Uterus (tissue), 4 donors: ENCODE data around the gene SAP30BP. TPM values are rescaled to one million over a fixed set of nuclear protein-coding genes. Genes with fewer than 3 reads are reported as not detected.

Experiments
- DNase-seq, 2 donors: peaks; one replicate each; pipeline ENCODE4 v3.0.0-alpha.2; 2019 to 2020
- H3K27ac ChIP-seq, 2 donors: fragments of 200-600 bp; sonication (generic); 1 replicate in 1 of 2; 2 replicates in 1 of 2; pipeline ENCODE4 v1.5.1; 2016 to 2018
- H3K27me3 ChIP-seq, 2 donors: fragments of 200-600 bp; sonication (generic); one replicate each; pipeline ENCODE4 v1.5.1; 2018 to 2019; ENCODE audit warnings: control low read depth in 1 of 2
- H3K36me3 ChIP-seq, 2 donors: fragments of 200-600 bp; sonication (generic); one replicate each; pipeline ENCODE4 v1.5.1; 2019; ENCODE audit warnings: control low read depth in 1 of 2
- H3K4me1 ChIP-seq, 2 donors: fragments of 200-600 bp; sonication (generic); one replicate each; pipeline ENCODE4 v1.5.1; 2018 to 2019; ENCODE audit warnings: control low read depth in 1 of 2
- H3K4me3 ChIP-seq, 2 donors: fragments of 200-600 bp; sonication (generic); 1 replicate in 1 of 2; 2 replicates in 1 of 2; pipeline ENCODE4 v1.5.1; 2018 to 2019; ENCODE audit warnings: mild to moderate bottlenecking in 1 of 2
- H3K9me3 ChIP-seq, 2 donors: fragments of 200-600 bp; sonication (generic); one replicate each; pipeline ENCODE4 v1.5.1; 2019; ENCODE audit warnings: control low read depth in 1 of 2
- POLR2A ChIP-seq, 2 donors: fragments of 450-650 bp; IDR thresholded peaks; one replicate each; pipeline ENCODE4 v1.6.1; 2016; ENCODE audit warnings: antibody characterized with exemption in 2 of 2, mild to moderate bottlenecking in 1 of 2, moderate library complexity in 1 of 2
- intact Hi-C: fragments of 100-400 bp; cut with DNase I; formaldehyde crosslinking; loops from one replicate; pipeline ENCODE4 v1.15.1; 2023; ENCODE audit warnings: low total_unique reads
- total RNA-seq, 4 donors: library from RNA; depleted of rRNA in 3 of 4; stranded (reverse); fragments of >200 nt in 3 of 4; gene quantifications; one replicate each; pipeline versions ENCODE4 v1.1.0 to v1.2.4, GENCODE V29; 2014 to 2023
- TF ChIP-seq, protein P1 (sequence below), 4 experiments: fragments of 200-600 bp in 2 of 4; fragments of 450-650 bp in 2 of 4; sonication (generic) in 2 of 4; IDR thresholded peaks; one replicate each; pipeline ENCODE4 v1.5.1; 2016 to 2019; ENCODE audit warnings: antibody characterized with exemption in 4 of 4, mild to moderate bottlenecking in 2 of 4, moderate library complexity in 1 of 4
- donor health status: DM: yes; HTN: yes; CAD: no.

The SAP30BP gene
- total RNA-seq, 4 donors from 2014 or later = 14.1 to 87.7 (median 64.7) TPM

GRCh38 chr17:75720656-75721462 lies 53.7 kb downstream of the SAP30BP start, which contains the start of gene ITGB4:
TSS of gene ITGB4 (plus strand) at chr17:75721459. CDS start at chr17:75724704, 3,245 bp downstream.
- Histone ChIP-seq H3K4me3 (peak within 1 kb of the TSS; percentile 18 to 29), H3K36me3 (no peaks in the 10 kb centered on the region), H3K27me3 (peaks cover 7 to 8% of the 10 kb centered on the region in 2 donors), H3K27ac (peak within 1 kb of the TSS; percentile 58 to 61), H3K4me1 (peaks cover 0 to 10% of the 10 kb centered on the region in 2 donors), H3K9me3 (no peaks in the 10 kb centered on the region)
- TF ChIP-seq, protein P1, sequence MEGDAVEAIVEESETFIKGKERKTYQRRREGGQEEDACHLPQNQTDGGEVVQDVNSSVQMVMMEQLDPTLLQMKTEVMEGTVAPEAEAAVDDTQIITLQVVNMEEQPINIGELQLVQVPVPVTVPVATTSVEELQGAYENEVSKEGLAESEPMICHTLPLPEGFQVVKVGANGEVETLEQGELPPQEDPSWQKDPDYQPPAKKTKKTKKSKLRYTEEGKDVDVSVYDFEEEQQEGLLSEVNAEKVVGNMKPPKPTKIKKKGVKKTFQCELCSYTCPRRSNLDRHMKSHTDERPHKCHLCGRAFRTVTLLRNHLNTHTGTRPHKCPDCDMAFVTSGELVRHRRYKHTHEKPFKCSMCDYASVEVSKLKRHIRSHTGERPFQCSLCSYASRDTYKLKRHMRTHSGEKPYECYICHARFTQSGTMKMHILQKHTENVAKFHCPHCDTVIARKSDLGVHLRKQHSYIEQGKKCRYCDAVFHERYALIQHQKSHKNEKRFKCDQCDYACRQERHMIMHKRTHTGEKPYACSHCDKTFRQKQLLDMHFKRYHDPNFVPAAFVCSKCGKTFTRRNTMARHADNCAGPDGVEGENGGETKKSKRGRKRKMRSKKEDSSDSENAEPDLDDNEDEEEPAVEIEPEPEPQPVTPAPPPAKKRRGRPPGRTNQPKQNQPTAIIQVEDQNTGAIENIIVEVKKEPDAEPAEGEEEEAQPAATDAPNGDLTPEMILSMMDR (IDR thresholded peaks at IDR 0.05) = no peak
- peak in 1 of 2 donors; percentile 37 for TF ChIP-seq POLR2A (IDR thresholded peaks at IDR 0.05)
- intact Hi-C loops = no loop called here
- DNase-seq = peak in 1 of 2 donors; percentile 25

DNA sequence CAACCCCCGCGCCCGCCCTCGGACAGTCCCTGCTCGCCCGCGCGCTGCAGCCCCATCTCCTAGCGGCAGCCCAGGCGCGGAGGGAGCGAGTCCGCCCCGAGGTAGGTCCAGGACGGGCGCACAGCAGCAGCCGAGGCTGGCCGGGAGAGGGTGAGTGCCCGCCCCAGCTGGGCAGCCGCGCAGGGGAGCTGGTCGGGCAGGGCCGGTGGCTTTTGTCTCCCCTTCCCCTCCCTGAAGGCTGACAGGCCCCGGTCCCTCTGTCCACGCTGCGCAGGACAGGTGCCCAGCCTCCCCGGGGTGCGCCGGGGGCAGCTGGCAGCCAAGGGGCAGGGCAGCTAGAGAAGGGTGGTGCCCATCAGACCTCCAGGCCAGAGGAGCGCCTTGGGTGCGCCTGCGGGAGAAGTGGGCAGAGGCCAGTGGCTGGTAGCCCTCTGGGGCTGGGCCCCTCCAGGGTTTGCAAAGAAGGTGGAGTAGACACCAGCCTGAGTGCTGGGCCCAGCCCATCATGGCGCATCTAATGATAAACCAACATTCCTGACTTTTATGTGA lies 54.4 kb downstream of the SAP30BP start:
- intact Hi-C loops = no loop called here
- peaks cover 7 to 8% of the 10 kb centered on the region in 2 donors for H3K27me3 ChIP-seq
- TF ChIP-seq, protein P1 (IDR thresholded peaks at IDR 0.05) = no peak
- no peak for TF ChIP-seq POLR2A (IDR thresholded peaks at IDR 0.05)
- H3K27ac ChIP-seq = peak overlapping the region; percentile 52 to 58
- no peaks in the 10 kb centered on the region for H3K9me3 ChIP-seq
- peak overlapping the region; percentile 18 to 29 for H3K4me3 ChIP-seq
- DNase-seq = no peak
- peaks cover 0 to 10% of the 10 kb centered on the region in 2 donors for H3K4me1 ChIP-seq
- H3K36me3 ChIP-seq = no peaks in the 10 kb centered on the region

GRCh38 chr17:75722076-75722475 lies 54.9 kb downstream of the SAP30BP start:
- Histone ChIP-seq H3K4me3 (peak overlapping the region in 1 of 2 donors; percentile 29), H3K27ac (peak overlapping the region; percentile 52 to 58), H3K36me3 (no peaks in the 10 kb centered on the region), H3K4me1 (peaks cover 0 to 10% of the 10 kb centered on the region in 2 donors), H3K27me3 (peaks cover 7 to 8% of the 10 kb centered on the region in 2 donors), H3K9me3 (no peaks in the 10 kb centered on the region)
- intact Hi-C loops = no loop called here
- no peak for TF ChIP-seq POLR2A (IDR thresholded peaks at IDR 0.05)
- TF ChIP-seq, protein P1 (IDR thresholded peaks at IDR 0.05) = no peak
- DNase-seq = no peak

DNA sequence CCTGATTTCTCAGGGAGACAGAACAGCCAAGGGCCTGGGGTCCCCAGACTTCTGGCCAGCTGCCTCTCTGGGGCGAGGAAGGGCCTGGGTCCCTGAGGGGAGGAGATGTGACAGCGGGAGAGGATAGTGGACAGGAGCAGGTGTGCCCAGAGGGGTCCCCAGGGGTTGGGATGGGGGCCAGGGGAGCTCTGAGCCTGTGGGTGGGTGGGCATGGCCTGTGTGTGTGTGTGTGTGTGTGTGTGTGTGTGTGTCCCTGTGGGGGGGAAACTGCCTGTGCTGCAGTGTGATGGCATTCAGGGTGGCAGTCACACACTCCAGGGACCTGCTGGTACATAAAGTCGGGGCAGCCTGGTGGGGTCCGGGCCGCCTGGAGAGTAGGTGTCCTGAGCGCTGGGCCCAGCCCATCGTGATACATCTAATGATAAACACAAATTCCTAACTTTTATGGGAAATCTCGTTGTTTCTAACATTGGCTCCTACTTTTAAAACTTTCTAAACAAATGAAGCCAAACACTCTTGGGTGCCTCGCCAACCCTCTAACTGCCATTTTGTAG lies 55.5 kb downstream of the SAP30BP start:
- peaks cover 0 to 10% of the 10 kb centered on the region in 2 donors for H3K4me1 ChIP-seq
- H3K27me3 ChIP-seq = peaks cover 7 to 8% of the 10 kb centered on the region in 2 donors
- peak overlapping the region; percentile 30 to 52 for H3K27ac ChIP-seq

More for the DNA sequence above, 55.5 kb downstream of the SAP30BP start:
- intact Hi-C loops = no loop called here
- Histone ChIP-seq H3K9me3 (no peaks in the 10 kb centered on the region), H3K4me3 (no peak overlapping the region), H3K36me3 (no peaks in the 10 kb centered on the region)
- no peak for TF ChIP-seq POLR2A (IDR thresholded peaks at IDR 0.05)
- TF ChIP-seq, protein P1 (IDR thresholded peaks at IDR 0.05) = no peak
- no peak for DNase-seq
